HG03280 (cell line): Measurements from ENCODE around the gene SCARF2.
"Not testable (repeated sequence)": the region's sequence is repeated elsewhere in the genome, so short reads cannot be mapped to it uniquely, and the experiment has no call there.

ENCODE experiments used
- ATAC-seq: cut with Tn5 transposase; IDR thresholded peaks from one replicate; pipeline ENCODE4 v1.9.1; 2021; ENCODE audit warnings: mild to moderate bottlenecking, moderate library complexity; ENCODE audit not compliant: unreplicated experiment

The SCARF2 gene

GRCh38 chr22:20396639-20397038, 41.0 kb downstream of the SCARF2 start:
- ATAC-seq: no peak

DNA sequence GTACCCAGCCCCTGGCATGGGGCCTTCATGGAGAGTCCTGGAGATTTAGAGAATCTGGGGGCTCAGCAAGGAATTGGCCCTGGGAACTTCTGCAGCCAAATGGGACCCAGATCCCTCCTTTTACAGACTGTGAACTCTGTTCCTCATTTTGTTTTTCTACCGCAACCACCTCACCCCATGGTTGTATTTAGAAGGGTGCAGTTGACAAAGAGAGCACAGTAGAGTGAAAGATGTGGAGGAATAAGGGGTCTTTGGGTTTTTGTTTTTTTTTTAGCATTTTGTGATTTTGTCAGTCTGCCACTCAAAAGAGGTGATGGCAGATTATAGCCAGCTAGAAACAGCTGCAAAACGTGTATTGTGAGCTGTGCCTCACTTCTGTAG, 41.7 kb downstream of the SCARF2 start:
- no peak for ATAC-seq

GRCh38 chr22:20395181-20395906, 42.3 kb downstream of the SCARF2 start:
- ATAC-seq: no peak

GRCh38 chr22:20393705-20394476, 43.7 kb downstream of the SCARF2 start, which contains the start of gene ZNF74:
Gene ZNF74 (plus strand): TSS chr22:20394151. CDS start chr22:20394629, 478 bp downstream.
- ATAC-seq: peak; percentile 78

GRCh38 chr22:20392983-20393704, 44.5 kb downstream of the SCARF2 start:
- no peak for ATAC-seq

- ATAC-seq: not testable (repeated sequence)
Observed at GRCh38 chr22:20392365-20392881, 45.2 kb downstream of the SCARF2 start.

DNA sequence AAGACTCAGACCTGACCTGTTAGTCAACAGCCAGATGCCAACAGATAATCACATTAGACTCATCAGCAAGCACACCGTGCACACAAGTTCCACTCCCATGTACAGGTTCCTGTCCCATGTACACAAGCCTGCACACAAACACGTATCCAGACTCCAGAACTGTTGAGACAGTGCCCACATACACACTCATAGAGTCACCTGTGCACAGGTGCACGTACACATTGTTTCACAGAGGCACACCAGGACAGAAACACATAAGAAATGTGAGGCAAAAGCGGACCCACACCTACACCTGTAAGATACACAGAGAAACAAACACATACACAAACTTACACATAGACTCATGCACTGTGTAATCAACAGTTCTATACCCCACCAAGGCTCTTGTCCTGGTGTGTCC, 46.4 kb downstream of the SCARF2 start:
- no peak for ATAC-seq

DNA sequence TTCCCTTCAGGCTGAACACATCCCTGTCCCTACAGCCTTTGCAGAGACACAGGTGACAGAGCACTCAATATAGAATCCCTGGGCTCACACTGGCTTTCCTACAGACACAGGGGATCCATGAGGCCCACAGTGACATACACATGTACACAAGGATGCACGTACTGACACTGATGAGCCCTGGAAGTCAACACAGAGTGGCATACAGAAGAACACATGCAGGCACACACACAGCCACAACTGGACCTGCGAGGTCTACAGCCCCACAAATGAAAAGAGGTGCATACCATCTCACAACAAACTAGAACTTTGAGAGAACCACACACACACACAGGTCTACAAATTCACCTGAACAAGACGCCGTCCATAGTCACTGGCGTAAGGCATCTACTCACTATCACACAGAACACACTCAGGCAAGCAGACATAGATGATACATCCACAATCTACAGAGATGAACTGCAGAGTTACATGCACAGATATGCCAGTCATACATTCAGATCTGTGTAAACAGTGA, 47.2 kb downstream of the SCARF2 start:
- no peak for ATAC-seq

- ATAC-seq: no peak
Observed at GRCh38 chr22:20389288-20389687, 48.3 kb downstream of the SCARF2 start.

DNA sequence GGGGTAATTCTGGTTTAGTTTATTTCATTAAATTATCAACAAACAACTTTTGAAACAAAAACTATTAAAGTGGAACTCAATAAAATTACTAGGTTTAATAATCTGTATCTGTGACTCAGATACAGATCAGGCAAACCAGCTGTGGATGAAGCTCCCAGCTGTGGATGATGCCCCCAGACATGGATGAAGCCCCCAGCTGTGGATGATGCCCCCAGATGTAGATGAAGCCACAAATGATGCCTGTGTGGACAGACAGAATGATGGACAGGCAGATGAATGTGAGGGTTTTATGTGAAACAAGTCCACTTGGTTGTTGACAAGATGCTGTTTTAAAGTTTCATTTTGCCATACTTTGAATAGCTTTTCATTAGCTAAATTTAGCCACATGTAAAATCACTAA, 49.4 kb downstream of the SCARF2 start:
- no peak for ATAC-seq

DNA sequence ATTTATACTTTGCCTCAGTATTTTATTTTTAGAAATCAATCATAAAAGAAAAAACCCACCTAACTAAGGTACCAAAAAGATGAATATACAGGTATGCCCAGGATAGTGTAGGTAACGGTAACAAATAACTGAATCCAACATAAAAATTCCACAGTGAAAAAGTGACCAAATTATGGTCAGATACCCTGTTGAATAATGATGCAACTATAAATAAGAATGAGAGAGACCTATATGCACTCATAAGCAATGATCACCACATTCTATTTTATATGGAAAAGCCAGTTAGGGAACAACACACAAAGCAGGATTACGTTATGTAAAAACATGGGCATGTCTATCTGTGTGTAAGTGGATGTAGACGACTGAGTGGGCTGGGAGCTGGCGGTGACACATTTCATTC, 50.7 kb downstream of the SCARF2 start:
- no peak for ATAC-seq

DNA sequence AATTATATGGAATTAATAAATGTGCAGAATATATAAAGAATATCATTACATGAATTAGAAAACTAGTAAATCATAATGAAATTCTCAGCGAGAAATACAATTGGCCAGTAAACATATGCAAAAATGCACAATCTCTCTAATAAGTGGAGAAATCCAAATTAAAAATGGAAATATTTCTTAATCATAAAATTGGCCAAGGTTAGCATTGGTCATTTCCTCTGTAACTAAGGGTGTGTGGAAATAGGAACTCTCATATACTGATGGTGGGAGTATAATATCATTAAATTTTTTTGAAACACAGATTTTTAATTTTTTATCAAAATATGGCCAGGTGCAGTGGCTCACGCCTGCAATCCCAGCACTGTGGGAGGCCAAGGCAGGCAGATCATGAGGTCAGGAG, 51.3 kb downstream of the SCARF2 start:
- no peak for ATAC-seq

GRCh38 chr22:20384865-20385264, 52.8 kb downstream of the SCARF2 start:
- no peak for ATAC-seq

GRCh38 chr22:20384171-20384570, 53.5 kb downstream of the SCARF2 start:
- no peak for ATAC-seq

DNA sequence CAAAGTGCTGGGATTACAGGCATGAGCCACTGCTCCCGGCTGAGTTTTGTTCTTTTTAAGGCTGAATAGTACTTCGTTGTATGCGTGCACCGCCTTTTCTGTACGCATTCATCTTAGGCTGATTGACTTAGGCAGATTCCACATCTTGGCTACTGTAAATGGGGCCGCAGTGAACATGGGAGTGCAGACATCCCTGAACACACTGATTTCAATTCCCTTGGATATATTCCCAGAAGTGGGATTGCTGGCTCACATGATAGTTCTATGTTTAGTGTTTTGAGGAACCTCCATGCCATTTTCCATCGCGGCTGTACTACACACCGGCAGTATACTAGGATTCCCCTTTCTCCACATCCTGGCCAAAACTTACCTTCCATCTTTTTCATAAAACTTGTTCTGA, 54.1 kb downstream of the SCARF2 start:
- ATAC-seq: no peak

DNA sequence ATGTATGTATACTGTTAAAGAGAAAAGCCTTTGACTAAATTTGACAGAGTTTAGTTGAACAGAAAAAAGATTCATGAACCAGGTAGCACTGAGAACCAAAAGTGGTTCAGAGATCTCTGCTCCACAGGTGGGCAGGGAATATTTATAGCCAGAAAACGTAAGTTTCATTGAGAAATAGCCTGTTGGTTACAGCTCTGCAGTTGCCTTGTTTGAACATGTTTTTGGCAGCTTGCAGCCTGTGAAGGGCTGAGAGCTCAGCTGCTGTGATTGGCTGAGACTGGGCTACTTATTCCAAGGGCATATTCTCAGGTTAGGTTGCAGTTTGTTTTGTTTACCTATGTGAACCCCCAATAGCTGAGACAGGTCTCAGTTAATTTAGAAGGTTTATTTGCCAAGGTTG, 57.1 kb downstream of the SCARF2 start:
- ATAC-seq: no peak

DNA sequence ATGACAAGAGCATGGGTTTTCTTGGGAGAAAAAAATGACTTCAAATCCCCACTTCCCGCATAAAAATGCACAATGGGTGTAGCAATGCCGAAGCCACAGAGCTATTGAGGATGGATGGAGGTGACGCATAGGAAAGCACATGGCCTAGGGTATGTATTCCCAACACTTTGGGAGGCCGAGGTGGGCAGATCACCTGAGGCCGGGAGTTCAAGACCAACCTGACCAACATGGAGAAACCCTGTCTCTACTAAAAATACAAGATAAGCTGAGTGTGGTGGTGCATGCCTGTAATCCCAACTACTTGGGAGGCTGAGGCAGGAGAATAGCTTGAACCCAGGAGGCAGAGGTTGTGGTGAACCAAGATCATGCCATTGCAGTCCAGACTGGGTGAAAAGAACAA, 58.9 kb downstream of the SCARF2 start:
- not testable (repeated sequence) for ATAC-seq

DNA sequence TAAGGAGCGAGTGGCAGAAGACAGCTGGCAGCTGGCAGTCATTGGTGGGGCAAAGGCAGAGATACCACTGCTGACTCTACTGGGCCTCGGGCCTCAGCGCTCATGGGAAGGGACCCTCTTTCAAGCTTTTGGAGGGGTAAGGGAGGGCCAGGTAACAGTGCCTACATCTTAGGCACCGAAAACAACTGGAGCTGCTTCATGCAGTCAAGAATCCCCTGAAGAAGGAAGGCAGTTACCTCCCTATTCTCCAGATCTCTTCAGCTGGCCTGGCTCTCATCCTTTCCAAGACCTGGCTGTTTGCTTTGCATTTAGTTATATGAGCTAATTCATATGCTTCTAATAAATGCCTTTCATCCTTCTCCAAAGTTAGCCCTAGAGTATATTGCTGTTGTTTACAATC, 59.5 kb downstream of the SCARF2 start:
- no peak for ATAC-seq

GRCh38 chr22:20376983-20377382, 60.6 kb downstream of the SCARF2 start:
- ATAC-seq: not testable (repeated sequence)

GRCh38 chr22:20376281-20376680, 61.3 kb downstream of the SCARF2 start:
- not testable (repeated sequence) for ATAC-seq
